IPS-15b (cell line): ENCODE measurements around the gene SLC16A5.
"Not testable (repeated sequence)": the region's sequence is repeated elsewhere in the genome, so short reads cannot be mapped to it uniquely, and the experiment has no call there.

ENCODE experiments used
- H3K27me3 ChIP-seq: one replicate; pipeline ENCODE4 v1.6.1; 2013; ENCODE audit warnings: low read length; ENCODE audit not compliant: control insufficient read depth, insufficient read depth
- H3K36me3 ChIP-seq: one replicate; pipeline ENCODE4 v1.6.1; 2013; ENCODE audit warnings: low read length; ENCODE audit not compliant: control insufficient read depth, insufficient read depth
- H3K4me1 ChIP-seq: one replicate; pipeline ENCODE4 v1.6.1; 2013; ENCODE audit warnings: mild to moderate bottlenecking, low read length; ENCODE audit not compliant: control insufficient read depth, insufficient read depth
- H3K4me3 ChIP-seq: one replicate; pipeline ENCODE4 v1.5.1; 2013; ENCODE audit warnings: low read depth, low read length
- H3K9ac ChIP-seq: one replicate; pipeline ENCODE4 v1.6.1; 2013; ENCODE audit warnings: low read depth, mild to moderate bottlenecking, low read length
- H3K9me3 ChIP-seq: one replicate; pipeline ENCODE4 v1.6.1; 2013; ENCODE audit warnings: mild to moderate bottlenecking, low read length; ENCODE audit not compliant: control insufficient read depth, insufficient read depth

Gene SLC16A5

GRCh38 chr17:75087558-75088453 is at the start of gene SLC16A5:
Gene SLC16A5, plus strand, starts transcription at chr17:75087954. Its CDS starts 5,683 bp downstream, at chr17:75093637.
- peak within 1 kb of the TSS; percentile 88 for H3K9ac ChIP-seq
- peak within 1 kb of the TSS; percentile 78 for H3K4me3 ChIP-seq
- H3K36me3 ChIP-seq = no peaks in the 10 kb centered on the region
- H3K4me1 ChIP-seq = peaks cover 14% of the 10 kb centered on the region
- no peaks in the 10 kb centered on the region for H3K27me3 ChIP-seq
- H3K9me3 ChIP-seq = no peaks in the 10 kb centered on the region

GRCh38 chr17:75039238-75039637 is 48.5 kb upstream of the SLC16A5 start:
- no peaks in the 10 kb centered on the region for H3K9me3 ChIP-seq
- peaks cover 12% of the 10 kb centered on the region for H3K4me1 ChIP-seq
- H3K27me3 ChIP-seq = no peaks in the 10 kb centered on the region
- H3K9ac ChIP-seq = no peak overlapping the region
- peaks cover 31% of the 10 kb centered on the region for H3K36me3 ChIP-seq
- no peak overlapping the region for H3K4me3 ChIP-seq

GRCh38 chr17:75041656-75042280 is 46.0 kb upstream of the SLC16A5 start:
- Histone ChIP-seq H3K9ac (no peak overlapping the region), H3K4me3 (no peak overlapping the region), H3K9me3 (no peaks in the 10 kb centered on the region), H3K4me1 (peaks cover 15% of the 10 kb centered on the region), H3K27me3 (no peaks in the 10 kb centered on the region), H3K36me3 (peaks cover 31% of the 10 kb centered on the region)

GRCh38 chr17:75043789-75044188 is 44.0 kb upstream of the SLC16A5 start:
- H3K4me3 ChIP-seq, H3K9ac ChIP-seq, H3K27me3 ChIP-seq, H3K9me3 ChIP-seq: not testable (repeated sequence)
- H3K36me3 ChIP-seq = peaks cover 25% of the 10 kb centered on the region
- peaks cover 17% of the 10 kb centered on the region for H3K4me1 ChIP-seq

GRCh38 chr17:75044716-75045115 is 43.0 kb upstream of the SLC16A5 start:
- Histone ChIP-seq H3K36me3 (peaks cover 23% of the 10 kb centered on the region), H3K4me3 (peak overlapping the region; percentile 45), H3K27me3 (no peaks in the 10 kb centered on the region), H3K9ac (no peak overlapping the region), H3K4me1 (peaks cover 18% of the 10 kb centered on the region), H3K9me3 (no peaks in the 10 kb centered on the region)

GRCh38 chr17:75045946-75046406 is 41.8 kb upstream of the SLC16A5 start:
- Histone ChIP-seq H3K36me3 (peaks cover 14% of the 10 kb centered on the region), H3K9ac (peak overlapping the region; percentile 90)

GRCh38 chr17:75046407-75047289 is 41.1 kb upstream of the SLC16A5 start, which contains the start of the genes ATP5PD and KCTD2:
Gene ATP5PD, minus strand, starts transcription at chr17:75046969. Its CDS starts 4,319 bp downstream, at chr17:75042650.
Gene KCTD2, plus strand, starts transcription at chr17:75047225. Its CDS starts 26 bp downstream, at chr17:75047251.
- peak within 1 kb of the TSS; percentile 90 for H3K9ac ChIP-seq
- peak within 1 kb of the TSS; percentile 99 for H3K4me3 ChIP-seq
- no peaks in the 10 kb centered on the region for H3K9me3 ChIP-seq
- H3K36me3 ChIP-seq = peaks cover 10% of the 10 kb centered on the region
- no peaks in the 10 kb centered on the region for H3K27me3 ChIP-seq
- peaks cover 16% of the 10 kb centered on the region for H3K4me1 ChIP-seq

More at GRCh38 chr17:75045946-75046406, 41.8 kb upstream of the SLC16A5 start:
- not testable (repeated sequence) for H3K9me3 ChIP-seq, H3K27me3 ChIP-seq
- Histone ChIP-seq H3K4me3 (peak overlapping the region; percentile 97), H3K4me1 (peaks cover 16% of the 10 kb centered on the region)

- Histone ChIP-seq H3K27me3 (no peaks in the 10 kb centered on the region), H3K9ac (peak overlapping the region; percentile 87), H3K9me3 (no peaks in the 10 kb centered on the region), H3K4me3 (peak overlapping the region; percentile 99), H3K4me1 (peaks cover 10% of the 10 kb centered on the region), H3K36me3 (peaks cover 9% of the 10 kb centered on the region)
These were observed 40.2 kb upstream of the SLC16A5 start for GRCh38 chr17:75047398-75048098.

GRCh38 chr17:75048249-75048878 is 39.4 kb upstream of the SLC16A5 start:
- peaks cover 12% of the 10 kb centered on the region for H3K36me3 ChIP-seq
- peaks cover 9% of the 10 kb centered on the region for H3K4me1 ChIP-seq
- no peaks in the 10 kb centered on the region for H3K9me3 ChIP-seq
- no peaks in the 10 kb centered on the region for H3K27me3 ChIP-seq
- H3K9ac ChIP-seq = peak overlapping the region; percentile 87
- H3K4me3 ChIP-seq = peak overlapping the region; percentile 99

GRCh38 chr17:75049057-75049456 is 38.7 kb upstream of the SLC16A5 start:
- Histone ChIP-seq H3K27me3 (no peaks in the 10 kb centered on the region), H3K36me3 (peaks cover 19% of the 10 kb centered on the region), H3K4me1 (peaks cover 6% of the 10 kb centered on the region), H3K4me3 (no peak overlapping the region), H3K9me3 (no peaks in the 10 kb centered on the region), H3K9ac (no peak overlapping the region)
